HG03521 (cell line): ENCODE results near the gene DIP2B.
"Not testable (repeated sequence)": the region's sequence is repeated elsewhere in the genome, so short reads cannot be mapped to it uniquely, and the experiment has no call there.

ENCODE experiments used
- ATAC-seq: cut with Tn5 transposase; IDR thresholded peaks from one replicate; pipeline ENCODE4 v1.9.1; 2021; ENCODE audit warnings: mild to moderate bottlenecking, moderate library complexity; ENCODE audit not compliant: unreplicated experiment

The DIP2B gene

DNA sequence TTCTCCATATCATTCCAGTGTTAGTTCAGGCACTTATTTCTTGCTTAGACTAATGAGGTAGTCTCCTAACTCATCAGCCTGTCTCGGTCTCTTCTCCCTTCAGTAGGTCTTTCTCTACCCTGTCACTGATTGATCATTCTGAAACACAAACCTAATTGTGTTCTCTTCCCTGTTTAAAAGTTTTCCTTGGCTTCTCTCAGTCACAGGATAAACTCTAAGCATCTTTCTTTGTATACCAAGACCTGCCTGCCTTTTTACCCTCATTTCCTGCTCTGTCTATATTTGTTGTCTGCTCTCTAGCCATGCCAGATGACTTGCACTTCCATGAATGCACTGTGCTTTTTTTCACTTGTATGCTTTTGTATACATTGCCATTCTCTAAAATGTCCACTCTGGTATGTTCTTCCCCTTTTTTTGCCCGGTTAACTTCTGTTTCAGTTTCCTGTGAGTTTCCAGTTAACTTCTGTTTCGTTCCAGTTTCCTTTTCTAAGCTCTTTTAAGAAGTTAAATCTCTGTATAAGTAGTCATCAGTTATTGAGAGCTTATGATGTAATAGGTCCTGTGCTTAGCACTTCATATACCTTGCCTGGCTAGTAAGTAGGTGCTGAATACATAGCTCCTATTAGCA, 12.8 kb downstream of the DIP2B start:
- peak; percentile 67 for ATAC-seq

DNA sequence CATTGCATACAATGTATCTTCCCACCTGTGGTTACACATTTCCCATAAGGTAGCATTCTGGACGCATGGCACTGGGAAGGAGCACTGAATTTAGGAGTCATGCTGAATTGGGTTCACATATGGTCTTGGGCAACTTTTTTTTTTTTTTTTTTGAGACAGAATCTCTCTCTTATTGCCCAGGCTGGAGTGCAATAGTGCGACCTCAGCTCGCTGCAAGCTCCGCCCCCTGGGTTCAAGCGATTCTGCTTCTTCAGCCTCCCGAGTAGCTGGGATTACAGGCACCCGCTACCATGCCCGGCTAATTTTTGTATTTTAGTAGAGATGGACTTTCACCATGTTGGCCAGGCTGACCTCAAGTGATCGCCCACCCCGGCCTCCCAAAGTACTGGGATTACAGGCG, 13.3 kb downstream of the DIP2B start:
- ATAC-seq, result no peak

DNA sequence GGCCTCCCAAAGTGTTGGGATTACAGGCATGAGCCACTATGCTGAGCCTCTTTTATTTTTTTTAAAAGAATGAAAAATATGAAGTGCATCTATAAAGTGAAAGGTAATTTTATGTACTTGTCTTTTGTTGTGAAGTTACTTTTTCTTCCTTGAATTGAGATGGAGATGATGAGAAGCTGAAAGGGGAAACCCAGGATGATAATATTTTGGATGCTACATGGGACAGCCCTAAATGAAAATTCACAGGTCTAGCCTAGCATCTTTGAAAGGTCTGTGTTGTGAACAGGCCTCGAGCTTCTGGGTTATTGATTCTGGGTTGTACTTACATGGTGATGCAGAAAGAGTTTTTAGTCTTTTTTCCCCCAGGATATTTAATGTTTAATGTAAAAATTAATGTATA, 14.6 kb downstream of the DIP2B start:
- ATAC-seq, result no peak

DNA sequence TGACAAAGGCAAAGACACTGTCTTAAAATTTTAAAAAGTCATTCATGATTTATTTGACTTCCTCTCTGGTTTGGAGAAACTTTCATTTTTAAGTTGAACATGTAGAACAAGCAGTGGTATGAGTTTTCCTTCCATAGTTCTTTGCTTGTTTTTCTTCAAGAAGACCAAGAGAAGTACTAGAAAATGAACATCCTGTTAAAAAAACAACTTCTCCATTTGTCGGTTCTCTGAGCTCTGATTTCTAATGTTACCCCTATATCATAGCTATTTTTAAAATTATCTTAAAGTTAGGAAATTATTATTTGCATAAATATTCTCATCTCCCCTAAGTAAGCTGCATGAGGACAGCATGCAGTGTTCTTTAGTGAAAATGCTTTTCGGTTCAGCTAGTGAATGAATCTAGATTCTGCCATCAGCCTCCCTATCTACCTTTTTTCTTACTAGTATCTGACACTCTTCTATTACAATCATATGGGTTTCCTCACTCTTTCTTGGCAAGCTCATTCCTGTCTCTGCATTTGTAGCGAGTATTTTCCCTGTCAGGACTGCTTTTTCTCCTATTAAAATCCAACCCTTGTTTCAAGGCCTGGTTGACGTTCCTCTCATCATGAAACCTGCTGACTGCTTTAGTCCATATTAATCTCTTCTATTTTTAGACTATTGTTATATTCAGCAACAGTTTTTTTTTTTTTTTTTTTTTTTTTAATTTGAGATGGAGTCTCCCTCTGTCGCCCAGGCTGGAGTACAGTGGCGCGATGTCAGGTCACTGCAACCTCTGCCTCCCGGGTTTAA, 15.8 kb downstream of the DIP2B start:
- ATAC-seq, result no peak

DNA sequence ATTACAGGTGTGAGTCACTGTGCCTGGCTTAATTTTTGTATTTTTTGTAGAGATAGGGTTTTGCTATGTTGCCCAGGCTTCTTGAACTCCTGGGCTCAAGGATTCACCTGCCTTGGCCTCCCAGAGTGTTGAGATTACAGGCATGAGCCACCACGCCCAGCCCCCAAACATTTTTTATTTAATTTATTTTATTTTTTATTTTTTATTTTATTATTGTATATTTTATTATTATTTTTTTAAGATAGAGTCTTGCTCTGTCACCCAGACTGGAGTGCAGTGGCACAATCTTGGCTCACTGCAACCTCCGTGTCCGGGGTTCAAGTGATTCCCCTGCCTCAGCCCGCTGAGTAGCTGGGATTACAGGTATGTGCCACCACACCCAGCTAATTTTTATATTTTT, 17.0 kb downstream of the DIP2B start:
- ATAC-seq, result not testable (repeated sequence)

DNA sequence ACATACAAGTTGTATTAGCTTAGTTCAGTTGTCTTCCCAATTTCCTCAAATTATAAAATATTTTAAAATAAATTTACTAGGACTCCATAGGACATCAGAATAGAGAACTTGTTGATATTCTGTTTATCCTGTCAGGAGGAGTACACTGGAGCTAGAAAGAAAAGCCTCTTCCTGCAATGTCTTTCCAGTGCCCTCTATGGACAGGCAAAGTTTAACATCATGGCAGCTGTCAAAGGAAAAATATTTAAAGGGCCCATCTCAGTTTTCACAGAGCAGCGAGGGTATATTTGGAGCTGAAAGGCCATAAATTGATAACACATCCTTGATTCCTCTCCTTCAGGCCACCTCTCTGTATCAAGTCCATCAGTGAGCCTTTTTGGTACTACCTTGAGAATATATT, 19.0 kb downstream of the DIP2B start:
- ATAC-seq, result no peak

DNA sequence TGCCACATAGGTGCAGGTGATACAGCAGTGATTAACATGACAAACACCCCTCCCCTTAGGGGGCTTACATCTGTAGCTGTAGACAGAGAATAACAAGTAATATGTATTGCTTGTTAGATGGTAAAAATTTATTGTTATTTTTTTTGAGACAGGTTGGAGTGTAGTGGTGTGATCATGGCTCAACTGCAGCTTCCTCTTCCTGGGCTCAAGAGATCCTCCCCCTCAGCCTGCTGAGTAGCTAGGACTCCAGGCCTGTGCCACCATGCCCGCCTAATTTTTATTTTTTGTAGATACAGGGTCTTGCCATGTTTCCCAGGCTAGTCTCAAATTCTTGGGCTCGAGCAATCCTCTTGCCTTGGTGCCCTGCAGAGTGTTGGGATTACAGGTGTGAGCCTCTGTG, 19.8 kb downstream of the DIP2B start:
- ATAC-seq, result no peak

DNA sequence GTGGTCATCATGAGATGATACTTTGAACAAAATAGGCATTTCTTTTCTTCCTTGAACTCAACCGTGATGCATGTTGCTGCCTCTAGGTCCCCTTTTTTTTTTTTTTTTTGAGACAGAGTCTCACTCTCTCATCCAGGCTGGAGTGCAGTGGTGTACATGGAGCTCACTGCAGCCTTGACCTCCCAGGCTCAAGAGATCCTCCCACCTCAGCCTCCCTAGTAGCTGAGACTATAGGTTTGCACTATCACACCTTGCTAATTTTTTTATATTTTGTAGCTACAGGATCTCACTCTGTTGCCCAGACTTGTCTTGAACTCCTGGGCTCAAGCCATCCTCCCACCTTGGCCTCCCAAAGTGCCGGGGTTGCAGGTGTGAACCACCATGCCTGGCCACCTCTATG, 20.6 kb downstream of the DIP2B start:
- no peak for ATAC-seq

DNA sequence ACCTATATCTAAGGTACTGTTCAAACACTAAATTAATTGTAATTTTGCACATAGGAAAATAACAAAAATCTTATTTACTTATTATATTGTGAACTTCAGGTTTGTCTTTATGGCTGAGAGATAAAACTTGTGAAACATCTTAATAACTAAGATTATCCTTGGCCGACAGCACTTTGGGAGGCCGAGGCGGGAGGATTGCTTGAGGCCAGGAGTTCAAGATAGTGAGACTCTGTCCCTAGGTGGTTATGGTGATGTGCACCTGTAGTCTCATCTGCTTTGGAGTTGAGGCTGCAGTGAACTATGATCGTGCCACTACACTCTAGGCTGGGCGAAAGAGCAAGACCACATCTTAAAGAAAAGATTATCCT, 22.6 kb downstream of the DIP2B start:
- no peak for ATAC-seq

DNA sequence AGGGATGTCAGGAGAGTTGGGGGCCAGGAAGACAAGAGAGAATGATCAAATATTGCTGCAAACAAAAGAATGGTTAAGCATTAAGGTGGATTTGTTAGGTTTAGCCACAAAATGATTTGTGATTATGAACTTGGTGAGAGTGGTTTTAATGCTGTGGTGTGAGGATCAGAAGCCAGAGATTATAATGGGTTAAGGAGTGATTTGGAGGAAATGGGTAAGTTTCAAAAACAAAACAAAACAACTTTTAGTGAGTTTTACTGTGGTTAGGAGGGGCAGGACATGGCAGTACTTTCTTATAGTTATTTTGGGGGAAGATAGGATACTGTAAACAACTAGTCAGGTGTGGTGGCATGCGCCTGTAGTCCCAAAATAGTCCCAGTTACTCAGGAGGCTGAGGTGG, 24.0 kb downstream of the DIP2B start:
- no peak for ATAC-seq

DNA sequence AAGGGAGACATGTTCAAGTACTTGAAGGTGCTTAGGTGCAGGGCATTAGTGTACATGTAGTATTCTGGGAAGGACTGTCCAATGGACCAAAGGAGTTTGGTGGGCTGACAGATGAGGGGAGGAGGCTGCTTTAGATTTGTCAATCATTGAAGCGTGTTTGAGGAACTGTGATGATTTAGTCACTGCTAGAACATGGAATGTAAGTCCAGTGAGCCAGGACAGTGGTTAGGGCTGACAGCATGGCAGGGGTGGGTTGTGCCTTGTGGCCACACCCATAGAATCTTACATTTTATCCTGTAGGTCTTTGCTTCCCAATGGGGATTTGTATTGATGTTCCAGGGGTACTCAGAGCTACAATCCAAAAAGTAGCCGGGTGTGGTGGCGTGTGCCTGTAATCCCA, 24.6 kb downstream of the DIP2B start:
- ATAC-seq, result no peak

DNA sequence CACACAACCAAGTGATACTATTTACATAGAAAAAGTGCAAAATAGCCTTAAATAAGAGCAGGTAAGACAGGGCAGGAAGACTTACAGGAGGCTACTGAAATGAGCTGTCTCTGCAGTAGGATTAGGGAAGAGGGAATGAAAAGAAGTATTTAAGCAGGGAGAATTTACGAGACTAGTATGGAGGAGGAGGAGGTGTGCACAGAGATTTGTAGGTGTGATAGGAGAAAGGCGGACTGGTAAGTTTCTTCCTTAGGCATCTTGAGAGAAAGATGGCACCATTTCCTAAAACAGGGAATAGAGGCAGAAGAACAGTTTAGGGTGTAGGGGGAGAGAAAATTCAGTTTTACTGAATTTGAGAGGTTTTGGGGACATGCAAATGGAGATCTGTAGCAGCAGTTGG, 25.7 kb downstream of the DIP2B start:
- no peak for ATAC-seq

DNA sequence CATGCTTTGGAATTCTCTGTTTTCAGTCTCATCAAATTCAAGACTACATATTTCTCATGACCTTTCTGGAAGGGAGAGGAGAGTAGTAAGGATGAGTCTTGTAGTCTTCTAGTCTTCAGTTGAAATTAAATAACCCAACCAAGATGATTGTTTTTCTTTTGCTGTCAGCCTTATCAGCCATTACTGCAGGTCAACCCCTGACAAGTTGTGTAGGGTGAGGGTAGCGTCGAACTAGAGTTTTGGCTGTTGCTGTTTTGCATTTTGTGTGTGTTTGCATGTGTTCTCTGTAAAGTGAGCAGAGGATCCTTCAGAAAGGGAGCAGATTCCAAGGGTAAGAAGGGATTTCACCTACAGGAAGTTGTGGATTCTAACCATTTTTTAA, 28.4 kb downstream of the DIP2B start:
- ATAC-seq, result no peak

DNA sequence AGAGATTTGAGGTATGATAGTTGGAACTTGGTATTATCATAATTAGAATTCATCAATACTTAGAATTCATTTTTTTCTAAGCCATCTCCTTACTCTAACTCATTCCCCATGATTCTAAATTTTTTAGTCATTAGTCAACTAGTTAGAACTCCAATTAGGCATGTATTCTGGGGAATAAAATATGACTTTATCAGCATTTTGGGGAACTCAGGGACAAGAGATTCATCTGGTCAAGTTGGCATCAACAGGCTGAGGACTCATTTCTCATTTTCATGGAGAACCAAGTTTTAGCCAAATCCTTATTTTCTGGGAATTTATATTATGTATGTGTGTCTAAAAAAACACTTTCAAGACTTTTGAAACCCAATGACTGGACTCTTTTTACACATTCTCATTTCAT, 29.2 kb downstream of the DIP2B start:
- no peak for ATAC-seq

DNA sequence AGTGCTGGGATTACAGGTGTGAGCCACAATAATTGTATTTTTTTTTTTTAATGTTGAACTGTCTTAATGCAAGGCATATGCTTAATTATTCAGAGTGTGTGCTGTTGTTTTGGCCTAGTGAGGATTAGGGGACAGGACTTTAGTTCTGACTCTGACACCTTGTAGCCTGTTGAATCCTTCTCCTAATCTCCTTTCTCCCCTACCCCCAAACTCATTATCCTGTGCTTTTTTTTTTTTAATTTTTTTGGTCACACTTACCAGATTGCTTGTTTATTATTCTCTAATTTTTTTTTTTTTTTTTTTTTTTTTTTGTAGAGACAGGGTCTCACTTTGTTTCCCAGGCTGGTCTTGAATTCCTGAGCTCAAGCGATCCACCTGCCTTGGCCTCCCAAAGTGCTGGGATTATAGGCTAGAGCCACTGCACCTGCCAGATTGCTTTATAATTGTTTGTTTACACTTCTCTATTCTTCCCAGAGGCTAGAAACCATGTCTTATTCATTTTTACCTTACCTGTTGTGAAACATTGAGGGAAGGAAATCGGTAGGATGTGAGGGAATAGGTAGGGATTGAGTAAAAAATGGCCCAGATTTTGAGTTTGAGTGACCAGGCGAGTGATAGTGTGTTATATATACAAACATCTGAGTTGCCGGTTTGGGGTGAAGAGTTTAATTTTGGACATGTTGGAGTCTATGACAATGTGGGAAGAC, 32.2 kb downstream of the DIP2B start:
- ATAC-seq, result no peak

DNA sequence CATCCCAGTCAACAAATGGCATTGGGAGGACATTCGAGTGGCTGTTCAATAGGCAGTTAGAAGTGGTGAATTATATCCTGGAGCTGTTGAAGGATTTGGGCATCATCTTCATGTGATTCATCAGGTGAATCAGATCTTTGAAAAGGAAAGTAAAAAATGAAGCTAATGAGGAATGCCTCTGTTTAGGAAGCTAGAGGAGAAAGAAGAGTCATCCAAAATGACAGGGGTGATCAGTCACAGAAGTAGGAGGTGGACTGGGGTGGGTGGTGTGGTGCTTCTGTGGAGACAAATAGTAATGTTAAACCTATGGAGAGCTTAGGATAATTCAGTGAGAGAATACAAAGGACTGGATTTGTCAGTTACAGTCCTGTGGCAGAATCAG, 32.7 kb downstream of the DIP2B start:
- no peak for ATAC-seq

DNA sequence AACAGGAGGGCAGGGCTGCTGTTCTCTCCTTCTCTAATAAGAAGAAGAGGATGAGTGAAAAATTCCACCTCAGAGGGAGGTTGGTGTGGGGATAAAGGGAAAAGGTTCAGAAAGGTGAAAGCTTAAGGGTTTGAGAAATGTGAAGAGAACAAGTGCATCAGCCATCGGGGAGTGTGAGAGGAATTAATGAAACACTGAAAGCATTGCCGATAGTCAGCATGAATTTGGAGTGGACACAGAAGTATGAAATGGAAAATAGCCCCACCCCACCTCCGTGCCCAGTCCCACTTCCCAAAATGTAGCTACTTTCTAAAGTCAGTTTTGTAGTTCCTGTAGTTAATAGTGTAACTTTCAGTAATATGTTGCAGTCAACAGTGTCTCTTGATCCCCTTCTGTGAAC, 33.4 kb downstream of the DIP2B start:
- no peak for ATAC-seq

DNA sequence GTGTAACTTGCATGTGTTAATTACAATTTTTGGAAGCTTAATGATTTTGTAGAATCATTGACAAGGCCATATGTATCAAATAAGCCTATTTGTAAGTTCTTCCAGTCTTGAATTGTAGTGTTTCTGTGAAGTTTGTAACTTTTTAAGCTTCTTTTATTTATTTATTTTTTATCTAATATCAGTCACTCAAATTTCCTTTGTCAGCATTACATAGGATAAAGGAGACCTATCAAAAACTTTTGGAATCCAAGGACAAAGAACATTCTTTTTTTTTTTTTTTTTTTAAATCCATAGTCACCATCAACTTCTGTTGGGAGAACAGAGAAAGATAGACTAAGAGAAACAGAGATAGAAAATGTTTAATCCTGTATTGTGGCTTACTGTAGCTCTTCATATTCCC, 36.4 kb downstream of the DIP2B start:
- no peak for ATAC-seq

DNA sequence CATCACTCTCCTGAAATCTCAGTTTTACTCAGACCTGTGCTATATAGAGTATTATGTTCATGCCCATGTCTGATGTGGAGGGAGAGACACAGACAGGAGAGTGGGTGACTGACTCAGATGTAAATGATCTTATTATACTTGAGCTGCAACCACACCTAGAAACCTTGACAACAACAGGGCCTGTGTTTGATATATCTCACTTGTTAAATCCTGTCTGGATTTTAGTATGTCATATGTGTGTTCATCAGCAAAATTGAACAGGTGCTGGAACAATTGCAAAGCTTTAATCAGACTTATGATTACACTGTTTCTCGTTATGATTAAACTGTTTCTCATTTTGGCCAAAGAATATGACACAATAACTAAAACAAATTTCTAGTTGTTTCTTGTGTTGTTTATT, 37.7 kb downstream of the DIP2B start:
- no peak for ATAC-seq

DNA sequence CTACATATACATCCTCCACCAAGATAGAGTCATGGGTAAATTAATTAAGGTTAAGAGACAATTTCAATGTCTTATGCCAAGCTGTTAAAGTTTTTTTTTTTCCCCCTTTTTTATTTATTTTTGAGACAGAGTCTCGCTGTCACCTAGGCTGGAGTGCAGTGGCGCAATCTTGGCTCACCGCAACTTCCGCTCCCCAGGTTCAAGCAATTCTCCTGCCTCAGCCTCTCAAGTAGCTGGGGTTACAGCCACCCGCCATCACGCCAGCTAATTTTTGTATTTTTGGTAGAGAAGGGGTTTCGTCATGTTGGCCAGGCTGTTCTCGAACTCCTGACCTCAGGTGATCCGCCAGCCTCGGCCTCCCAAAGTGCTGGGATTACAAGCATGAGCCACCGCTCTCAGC, 38.4 kb downstream of the DIP2B start:
- ATAC-seq, result not testable (repeated sequence)

DNA sequence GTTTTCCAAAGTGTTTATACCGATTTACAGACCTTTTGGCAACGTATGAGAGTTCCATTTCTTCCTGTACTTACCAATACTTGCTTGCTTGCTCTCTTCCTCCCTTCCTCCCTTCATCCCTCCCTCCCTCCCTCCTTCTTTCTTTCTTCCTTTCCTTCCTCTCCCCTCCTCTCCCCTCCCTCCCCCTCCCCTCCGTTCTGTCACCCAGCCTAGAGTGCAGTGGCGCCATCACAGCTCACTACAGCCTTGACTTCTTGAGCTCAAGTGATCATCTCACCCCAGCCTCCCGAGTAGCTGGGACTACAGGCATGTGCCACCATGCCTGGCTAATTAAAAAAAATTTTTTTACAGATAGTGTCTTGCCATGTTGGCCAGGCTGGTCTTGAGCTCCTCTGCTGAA, 40.4 kb downstream of the DIP2B start:
- no peak for ATAC-seq

DNA sequence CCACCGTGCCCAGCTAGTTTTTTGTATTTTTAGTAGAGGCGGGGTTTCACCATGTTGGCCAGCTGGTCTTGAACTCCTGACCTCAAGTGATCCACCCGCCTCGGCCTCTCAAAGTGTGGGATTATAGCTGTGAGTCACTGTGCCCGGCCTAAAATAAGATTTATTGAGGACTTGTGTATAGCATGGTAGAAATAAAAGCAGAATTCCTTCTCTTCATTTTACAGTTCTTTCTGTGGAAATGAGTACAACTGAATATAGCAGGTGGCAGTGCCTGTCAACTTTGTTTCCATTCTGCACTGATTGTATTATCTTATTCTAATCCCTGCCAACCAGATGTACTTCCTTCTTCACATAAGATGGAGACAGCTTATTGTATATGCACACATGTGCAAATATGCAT, 41.0 kb downstream of the DIP2B start:
- no peak for ATAC-seq
